SK-N-SH (cell line): ENCODE measurements around the gene TNFSF13. TPM values are rescaled to one million over a fixed set of nuclear protein-coding genes. Genes with fewer than 3 reads are reported as not detected.

Source experiments
- CTCF ChIA-PET: fragments of 300-600, 350-600 bp; formaldehyde crosslinking; extraction: SDS; loops from one replicate; lab custom pipeline; 2021; lab: Yijun Ruan, JAX
- POLR2A ChIA-PET: fragments of 350-600 bp; sonication (Branson Sonifier 250); formaldehyde crosslinking; extraction: SDS; loops from one replicate; lab custom pipeline; 2020; ENCODE audit warnings: antibody characterized with exemption, inconsistent platforms; lab: Yijun Ruan, JAX
- DNase-seq: peaks from one replicate; pipeline ENCODE4 v3.0.0; 2012
- H2AFZ ChIP-seq: fragments of 200-600 bp; sonication (generic); 2 replicates; pipeline ENCODE4 v1.8.1; 2016; ENCODE audit warnings: antibody characterized with exemption, mild to moderate bottlenecking, low read depth
- H3F3A ChIP-seq: fragments of 200-600 bp; sonication (generic); replicated peaks from 2 replicates; pipeline ENCODE3; 2016; ENCODE audit warnings: antibody characterized with exemption, mild to moderate bottlenecking; ENCODE audit not compliant: insufficient read depth
- H3K27ac ChIP-seq, 2 experiments: fragments of 200-500 bp in 1 of 2; fragments of 200-600 bp in 1 of 2; sonication (Bioruptor generic) in 1 of 2; sonication (generic), shearing (Covaris generic) in 1 of 2; 2 replicates each; pipeline versions ENCODE4 v1.5.1 to v1.6.1; 2014 to 2016; ENCODE audit warnings: low read depth in 2 of 2, inconsistent platforms in 1 of 2, low read length in 1 of 2, mild to moderate bottlenecking in 1 of 2, mixed read lengths in 1 of 2
- H3K27me3 ChIP-seq: fragments of 200-600 bp; sonication (generic), shearing (Covaris generic); 2 replicates; pipeline ENCODE4 v1.6.1; 2016; ENCODE audit warnings: mixed run types; ENCODE audit not compliant: insufficient read depth
- H3K36me3 ChIP-seq, 2 experiments: fragments of 200-500 bp in 1 of 2; fragments of 200-600 bp in 1 of 2; sonication (Bioruptor generic) in 1 of 2; sonication (generic) in 1 of 2; replicated peaks in 1 of 2; 2 replicates each; pipeline versions ENCODE3 to v1.5.1; 2014 to 2016; ENCODE audit warnings: low read length in 1 of 2, mild to moderate bottlenecking in 1 of 2; ENCODE audit not compliant: insufficient read depth in 2 of 2, control insufficient read depth in 1 of 2
- H3K4me1 ChIP-seq, 2 experiments: fragments of 200-500 bp in 1 of 2; fragments of 200-600 bp in 1 of 2; sonication (Bioruptor generic) in 1 of 2; sonication (generic), shearing (Covaris generic) in 1 of 2; 2 replicates each; pipeline versions ENCODE4 v1.5.1 to v1.6.1; 2014 to 2016; ENCODE audit warnings: low read depth in 1 of 2, low read length in 1 of 2, mixed run types in 1 of 2; ENCODE audit not compliant: insufficient read depth in 2 of 2, control insufficient read depth in 1 of 2
- H3K4me2 ChIP-seq: fragments of 200-600 bp; sonication (generic), shearing (Covaris generic); 2 replicates; pipeline ENCODE4 v1.6.1; 2017; ENCODE audit warnings: mixed run types
- H3K4me3 ChIP-seq, 2 experiments: fragments of 200-500 bp in 1 of 2; fragments of 200-600 bp in 1 of 2; sonication (Bioruptor generic) in 1 of 2; sonication (generic), shearing (Covaris generic) in 1 of 2; 2 replicates each; pipeline versions ENCODE4 v1.5.1 to v1.8.1; 2014 to 2016; ENCODE audit warnings: low read depth in 2 of 2, inconsistent platforms in 1 of 2, low read length in 1 of 2, mild to moderate bottlenecking in 1 of 2, mixed read lengths in 1 of 2, moderate library complexity in 1 of 2
- H3K79me2 ChIP-seq: fragments of 200-600 bp; sonication (generic); 2 replicates; pipeline ENCODE4 v1.8.1; 2017; ENCODE audit warnings: mild to moderate bottlenecking; ENCODE audit not compliant: insufficient read depth
- H3K9ac ChIP-seq: fragments of 200-600 bp; sonication (generic); 2 replicates; pipeline ENCODE4 v1.6.1; 2017; ENCODE audit warnings: mixed run types
- H3K9me2 ChIP-seq: fragments of 200-600 bp; sonication (generic); 2 replicates; pipeline ENCODE4 v1.6.1; 2017; ENCODE audit warnings: mixed run types
- H3K9me3 ChIP-seq: fragments of 200-600 bp; sonication (generic); 2 replicates; pipeline ENCODE4 v1.6.1; 2017; ENCODE audit warnings: mixed run types, mild to moderate bottlenecking, moderate library complexity
- H4K20me1 ChIP-seq: fragments of 200-600 bp; sonication (generic); 2 replicates; pipeline ENCODE4 v1.6.1; 2017; ENCODE audit warnings: mild to moderate bottlenecking, mixed run types; ENCODE audit not compliant: insufficient read depth
- CTCF ChIP-seq: fragments of 200-600 bp; sonication (generic); IDR thresholded peaks from 2 replicates; pipeline ENCODE4 v1.6.1; 2017; ENCODE audit warnings: antibody characterized with exemption, mild to moderate bottlenecking, moderate library complexity
- EP300 ChIP-seq, 2 experiments: IDR thresholded peaks; 2 replicates each; pipeline versions ENCODE4 v1.4.0 to v1.6.1; 2012; ENCODE audit warnings: borderline replicate concordance in 1 of 2, low read depth in 1 of 2, low read length in 1 of 2
- EZH2phosphoT487 ChIP-seq: fragments of 200-600 bp; sonication (generic); IDR thresholded peaks from 2 replicates; pipeline ENCODE4 v1.6.1; 2017; ENCODE audit warnings: low read depth, mixed run types, mild to moderate bottlenecking, antibody characterized with exemption, moderate library complexity, borderline replicate concordance
- FOSL2 ChIP-seq: IDR thresholded peaks from 2 replicates; pipeline ENCODE4 v1.4.0; 2012; ENCODE audit warnings: low read depth, mild to moderate bottlenecking, moderate library complexity, borderline replicate concordance
- FOXJ3 ChIP-seq: sonication (generic); formaldehyde crosslinking; IDR thresholded peaks from 2 replicates; pipeline ENCODE4 v1.5.1; 2020; ENCODE audit warnings: mild to moderate bottlenecking, missing genetic modification reagents
- GABPA ChIP-seq: IDR thresholded peaks from 2 replicates; pipeline ENCODE4 v1.4.0; 2012; ENCODE audit warnings: low read depth, mild to moderate bottlenecking
- IRF3 ChIP-seq: fragments of 150-350 bp; IDR thresholded peaks from 2 replicates; pipeline ENCODE4 v1.6.1; 2016; ENCODE audit warnings: mild to moderate bottlenecking, low read depth, low read length
- JUND ChIP-seq: IDR thresholded peaks from 2 replicates; pipeline ENCODE4 v1.4.0; 2012
- MAX ChIP-seq: IDR thresholded peaks from 2 replicates; pipeline ENCODE4 v1.4.0; 2012; ENCODE audit warnings: low read depth
- MEF2A ChIP-seq: IDR thresholded peaks from 2 replicates; pipeline ENCODE4 v1.4.0; 2012; ENCODE audit warnings: low read depth, borderline replicate concordance
- NRF1 ChIP-seq: IDR thresholded peaks from 2 replicates; pipeline ENCODE4 v1.6.1; 2012; ENCODE audit warnings: low read depth, mild to moderate bottlenecking, low read length
- POLR2AphosphoS5 ChIP-seq: IDR thresholded peaks from 2 replicates; pipeline ENCODE4 v1.6.1; 2012; ENCODE audit warnings: low read depth, low read length
- RXRA ChIP-seq: IDR thresholded peaks from 2 replicates; pipeline ENCODE4 v1.4.0; 2012; ENCODE audit warnings: low read depth, mild to moderate bottlenecking, borderline replicate concordance
- SIN3A ChIP-seq: IDR thresholded peaks from 2 replicates; pipeline ENCODE4 v1.6.1; 2012; ENCODE audit warnings: low read depth, mild to moderate bottlenecking, low read length, moderate library complexity, borderline replicate concordance
- SMC3 ChIP-seq: IDR thresholded peaks from 2 replicates; pipeline ENCODE4 v1.6.1; 2012; ENCODE audit warnings: low read depth, low read length, improper control_type of control experiment
- USF1 ChIP-seq: IDR thresholded peaks from 2 replicates; pipeline ENCODE4 v1.4.0; 2012; ENCODE audit warnings: low read depth, borderline replicate concordance
- ZBTB33 ChIP-seq: IDR thresholded peaks from 2 replicates; pipeline ENCODE4 v1.4.0; 2012; ENCODE audit warnings: low read depth, borderline replicate concordance
- whole genome bisulfite sequencing: methylation state at CpG from one replicate; pipeline ENCODE4 v1.1.6; 2017; ENCODE audit warnings: low lambda C conversion rate; 5-methylcytosine and 5-hydroxymethylcytosine counted together
- polyA plus RNA-seq, 3 experiments: library from polyadenylated mRNA; depleted of rRNA; stranded (reverse); fragments of >200 nt; gene quantifications; 2 replicates each; pipeline ENCODE4 v1.2.3, GENCODE V29; 2012

TNFSF13 gene
- polyA plus RNA-seq, 1 of the 3 experiments (the other 2 are of a cell fraction), result 2.1 TPM

GRCh38 chr17:7579834-7580603 lies 21.5 kb downstream of the TNFSF13 start:
- peaks cover 72% of the 10 kb centered on the region for H3K79me2 ChIP-seq
- peaks cover 40% of the 10 kb centered on the region in 2 experiments for H3K36me3 ChIP-seq
- WGBS, result 88% methylated on average over 6 of the region's 12 CpGs
- no peaks in the 10 kb centered on the region for H3K27me3 ChIP-seq
- peak overlapping the region; percentile 23; the same call in 1 of the 2 replicates for H3K4me2 ChIP-seq
- ChIA-PET POLR2A (interaction anchor here (0.6 to 2.4 kb wide), 5 partner anchors 9 to 107 kb away, joined by 3 to 5 read pairs (median 3); partner anchors contain the start of genes FXR2 and TP53), CTCF (interaction anchor here (1.2 to 2.5 kb wide), 3 partner anchors 9 to 108 kb away, joined by 3 to 18 read pairs (median 10); partner anchors contain the start of genes SOX15, TP53 and WRAP53)
- peaks cover 31% of the 10 kb centered on the region in 2 experiments for H3K4me1 ChIP-seq
- no peak overlapping the region for H2AFZ ChIP-seq
- H3K27ac ChIP-seq, result peak overlapping the region in 1 of 2 experiments; percentile 79; a peak in 2 of 4 replicates
- TF ChIP-seq POLR2AphosphoS5, result no peak
- TF ChIP-seq GABPA, result no peak
- TF ChIP-seq IRF3, result no peak
- no peak for TF ChIP-seq USF1
- no peak for TF ChIP-seq RXRA
- TF ChIP-seq FOSL2, result no peak
- no peak for TF ChIP-seq MAX
- TF ChIP-seq SIN3A, result no peak
- TF ChIP-seq EZH2phosphoT487, result no peak
- no peak for TF ChIP-seq FOXJ3
- TF ChIP-seq MEF2A, result no peak
- TF ChIP-seq ZBTB33, result no peak
- no peak for TF ChIP-seq NRF1
- TF ChIP-seq SMC3, result no peak
- TF ChIP-seq CTCF, result no peak
- no peak for TF ChIP-seq EP300 (IDR thresholded peaks at IDR 0.05; ENCODE audit: borderline replicate concordance in 1 of 2, low read depth in 1 of 2, low read length in 1 of 2)
- TF ChIP-seq JUND, result no peak
- no peaks in the 10 kb centered on the region for H3K9me3 ChIP-seq
- H4K20me1 ChIP-seq, result peaks cover 41% of the 10 kb centered on the region
- peak overlapping the region; percentile 45; the same call in 1 of the 2 replicates for H3K9ac ChIP-seq
- DNase-seq, result no peak
- no peaks in the 10 kb centered on the region for H3K9me2 ChIP-seq
- H3K4me3 ChIP-seq, result peak overlapping the region in 1 of 2 experiments; percentile 2; a peak in 1 of 4 replicates
- peaks cover 50% of the 10 kb centered on the region for H3F3A ChIP-seq
